ENCODE data around the gene ARPC2. TPM values are rescaled to one million over a fixed set of nuclear protein-coding genes. Genes with fewer than 3 reads are reported as not detected.

ARPC2 gene
- total RNA-seq (2022; extraction: Qiagen RNA extraction; ENCODE audit: low read depth) = 272 to 316 TPM (median 301 TPM) in 5 replicates

DNA sequence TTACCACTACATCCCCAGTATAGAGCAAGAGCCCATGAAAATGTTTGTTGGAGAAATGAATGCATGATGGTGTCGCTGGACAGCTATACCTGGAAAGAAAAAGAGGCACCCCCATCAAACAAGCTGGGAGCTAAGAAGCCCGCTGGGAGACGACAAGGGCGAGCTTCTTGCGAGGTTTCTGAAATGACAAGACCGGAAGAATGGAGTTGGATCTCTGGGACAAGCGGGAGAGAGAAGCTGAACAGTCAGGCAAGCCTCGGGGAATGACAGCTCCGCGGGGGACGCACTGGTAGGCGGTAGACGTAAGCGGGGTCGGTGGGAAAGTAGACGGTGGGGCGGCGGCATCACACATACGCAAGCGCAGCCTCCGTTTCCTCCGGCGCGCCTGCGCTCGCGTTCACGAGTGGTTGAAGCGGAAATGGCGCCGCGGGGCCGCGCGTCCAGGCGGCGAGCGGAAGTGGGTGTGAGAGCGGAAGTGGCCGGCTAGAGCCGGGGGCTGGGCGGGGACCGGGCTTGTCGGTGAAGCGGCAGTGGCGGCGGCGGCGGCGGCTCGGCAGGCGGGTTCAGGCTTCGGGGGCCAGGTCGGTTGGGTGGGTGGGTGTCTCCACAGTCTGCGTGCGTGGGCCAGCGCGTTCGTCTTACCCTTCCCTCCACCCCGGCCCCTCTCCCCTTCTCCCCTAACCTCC, at the start of gene ARPC2:
ARPC2 (plus strand) TSS at position 516 of the 686 bp plus-strand sequence. CDS start 282 bp downstream, outside the sequence.

DNA sequence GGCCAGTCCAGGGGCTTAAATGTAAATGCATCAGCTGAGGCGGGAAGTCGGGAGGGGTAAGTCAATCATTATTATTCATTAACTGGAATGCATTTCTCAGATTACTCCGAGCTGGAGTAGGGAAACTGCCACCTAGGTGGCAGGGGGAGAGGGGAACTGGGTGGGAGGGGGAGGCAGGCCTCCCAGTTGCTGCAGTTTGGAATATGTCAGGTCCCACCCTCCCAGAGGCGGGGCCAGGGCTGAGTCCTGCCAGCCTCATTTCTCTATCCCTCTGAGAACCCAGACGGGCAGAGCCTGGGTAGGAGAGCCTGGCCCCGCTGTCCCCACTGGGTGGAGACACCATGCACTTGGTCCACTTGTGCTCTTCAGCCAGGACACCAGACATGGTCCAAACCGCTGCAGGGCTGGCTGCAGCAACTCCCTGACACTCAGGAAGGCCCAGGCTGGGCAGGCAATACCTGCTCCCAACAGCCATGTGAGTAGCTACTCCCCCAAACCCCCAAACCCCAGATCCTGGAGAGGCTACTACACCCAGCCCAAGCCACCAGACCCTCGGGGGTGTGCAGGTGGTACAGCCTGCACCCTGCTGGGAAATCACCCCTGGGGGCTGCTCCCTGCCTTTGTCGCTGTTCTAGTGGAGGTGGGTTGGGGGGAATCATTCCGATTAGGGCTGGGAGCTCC, 43.9 kb downstream of the ARPC2 start, which contains the start of gene GPBAR1:
GPBAR1 (plus strand) TSS at position 274 of the 681 bp plus-strand sequence. CDS start 1,710 bp downstream, outside the sequence.

DNA sequence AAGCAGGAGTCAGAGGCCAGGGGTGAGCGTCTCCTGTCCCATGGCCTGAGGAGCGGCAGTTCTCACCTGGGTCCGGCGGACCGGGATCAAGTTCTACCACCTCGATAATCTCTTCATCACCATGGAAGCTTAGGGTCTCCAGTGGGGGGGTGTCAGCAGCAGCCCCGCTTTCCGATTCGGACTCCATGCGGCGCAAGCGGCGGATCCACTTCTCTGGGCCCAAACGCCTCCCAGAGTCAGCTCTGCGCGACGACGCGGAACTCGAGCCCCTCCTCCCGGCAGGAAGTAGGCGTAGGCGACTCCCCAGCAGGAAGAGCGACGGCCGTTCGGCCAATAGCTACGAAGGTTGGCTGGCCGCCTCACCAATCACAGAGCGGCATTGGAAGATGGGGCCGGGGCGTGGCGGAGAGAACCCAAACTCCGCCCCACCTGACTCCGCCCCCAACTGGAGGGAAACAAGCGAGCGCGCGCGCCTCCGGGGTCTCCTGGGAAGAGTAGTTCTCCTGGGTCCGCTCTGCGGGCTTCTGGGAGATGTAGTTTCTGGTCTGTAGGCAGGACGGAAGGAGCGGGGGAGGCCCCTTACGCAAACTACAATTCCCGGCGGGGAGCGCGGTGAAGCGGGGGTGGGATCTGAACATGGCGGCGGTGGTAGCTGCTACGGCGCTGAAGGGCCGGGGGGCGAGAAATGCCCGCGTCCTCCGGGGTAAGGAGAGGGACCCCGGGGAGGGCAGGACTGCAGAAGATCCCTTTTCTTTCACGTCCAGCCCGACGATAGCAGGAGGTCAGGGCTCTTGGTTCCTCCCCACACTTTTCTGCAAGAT, 53.1 kb downstream of the ARPC2 start, which contains the start of the genes AAMP and PNKD:
AAMP (minus strand) TSS at position 238 of the 821 bp plus-strand sequence; CDS start at position 187, 51 bp downstream.
PNKD (plus strand) TSS at position 620 of the 821 bp plus-strand sequence; CDS start at position 637, 17 bp downstream.

DNA sequence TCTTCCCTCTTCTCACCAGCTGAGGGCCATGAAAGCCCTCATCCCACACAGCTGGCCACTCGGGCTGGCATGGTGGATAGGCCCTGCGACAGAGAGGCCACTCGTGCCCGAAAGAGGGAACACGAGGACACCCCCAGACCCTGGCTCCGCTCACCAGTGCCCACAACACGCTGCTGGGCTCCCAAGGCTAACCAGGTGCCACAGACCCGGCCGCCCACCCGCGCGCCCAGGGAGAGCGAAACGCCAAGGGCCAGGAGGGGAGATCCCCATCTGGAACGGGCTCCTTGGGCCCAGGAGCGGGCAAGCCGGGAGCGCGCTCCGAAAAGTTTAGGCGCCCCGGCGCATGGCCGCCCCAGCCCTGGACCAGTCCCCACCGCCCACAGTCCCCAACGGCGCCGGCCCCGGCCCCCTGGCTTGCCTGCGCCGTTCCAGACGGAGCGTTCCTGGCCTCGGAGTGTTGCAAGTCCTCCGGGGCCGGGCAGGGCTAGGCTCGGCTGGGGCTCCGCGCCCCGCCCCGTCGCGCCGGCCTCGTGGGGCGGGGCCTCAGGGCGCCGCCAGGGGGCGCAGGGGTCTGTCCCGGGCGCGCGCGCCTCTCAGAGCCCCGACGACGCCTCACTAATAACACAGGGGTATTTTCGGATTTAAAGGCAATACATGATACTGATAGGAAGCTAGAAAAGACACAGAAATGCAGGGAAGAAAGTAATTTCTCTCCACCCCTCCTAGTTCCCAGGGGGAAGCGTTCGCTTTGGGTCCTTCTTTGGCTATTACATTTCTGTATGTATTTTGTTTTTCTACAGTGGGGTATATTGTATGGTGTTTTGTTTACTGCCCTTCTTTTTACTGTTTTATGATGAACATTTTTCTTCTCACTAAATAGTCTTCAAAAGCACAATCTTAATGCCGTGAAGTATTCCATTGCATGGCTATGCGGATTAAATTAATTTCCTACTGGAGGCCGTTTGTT, 75.3 kb downstream of the ARPC2 start, which contains the start of gene TMBIM1:
TMBIM1 (minus strand) TSS at position 456 of the 967 bp plus-strand sequence. CDS start 10,362 bp downstream, outside the sequence.

Other genes starting within 250 kb of the ARPC2 start
- 5.3 to 13.3 TPM (median 9.4 TPM) in 5 replicates for gene TNS1, start 214.2 kb upstream of the ARPC2 start, total RNA-seq (2022; extraction: Qiagen RNA extraction; ENCODE audit: low read depth)
- gene RUFY4, start 147.9 kb upstream of the ARPC2 start, total RNA-seq (2022; extraction: Qiagen RNA extraction; ENCODE audit: low read depth) = not detected in 5 replicates
- gene CXCR2, start 91.2 kb upstream of the ARPC2 start, total RNA-seq (2022; extraction: Qiagen RNA extraction; ENCODE audit: low read depth) = not detected in 5 replicates
- not detected in 5 replicates for gene CXCR1, start 50.2 kb upstream of the ARPC2 start, total RNA-seq (2022; extraction: Qiagen RNA extraction; ENCODE audit: low read depth)
- 0.09 to 0.21 TPM (median 0.13 TPM) in 4 of 5 replicates, not detected in the other for gene GPBAR1, start 43.8 kb downstream of the ARPC2 start, total RNA-seq (2022; extraction: Qiagen RNA extraction; ENCODE audit: low read depth)
- gene AAMP, start 52.9 kb downstream of the ARPC2 start, total RNA-seq (2022; extraction: Qiagen RNA extraction; ENCODE audit: low read depth) = 112 to 185 TPM (median 124 TPM) in 5 replicates
- 51.0 to 68.8 TPM (median 66.6 TPM) in 5 replicates for gene PNKD, start 53.3 kb downstream of the ARPC2 start, total RNA-seq (2022; extraction: Qiagen RNA extraction; ENCODE audit: low read depth)
- 114 to 128 TPM (median 126 TPM) in 5 replicates for gene TMBIM1, start 75.3 kb downstream of the ARPC2 start, total RNA-seq (2022; extraction: Qiagen RNA extraction; ENCODE audit: low read depth)
- 0.20 TPM in 1 of 5 replicates, not detected in the others for gene CATIP, start 139.7 kb downstream of the ARPC2 start, total RNA-seq (2022; extraction: Qiagen RNA extraction; ENCODE audit: low read depth)
- 0.16 to 0.27 TPM (median 0.21 TPM) in 5 replicates for gene SLC11A1, start 165.1 kb downstream of the ARPC2 start, total RNA-seq (2022; extraction: Qiagen RNA extraction; ENCODE audit: low read depth)
- 57.9 to 72.9 TPM (median 69.3 TPM) in 5 replicates for gene CTDSP1, start 182.7 kb downstream of the ARPC2 start, total RNA-seq (2022; extraction: Qiagen RNA extraction; ENCODE audit: low read depth)
- gene VIL1, start 201.9 kb downstream of the ARPC2 start, total RNA-seq (2022; extraction: Qiagen RNA extraction; ENCODE audit: low read depth) = 0.13 to 0.42 TPM (median 0.25 TPM) in 5 replicates

All from A549 treated with RU486 at 1 μM for 4 hours (cell line).